CD1c-positive myeloid dendritic cell (primary cell): Measurements from ENCODE around the gene EPHA6.
"Not testable (repeated sequence)": the region's sequence is repeated elsewhere in the genome, so short reads cannot be mapped to it uniquely, and the experiment has no call there.

Experiments used
- DNase-seq: peaks from one replicate; pipeline ENCODE4 v3.0.0-alpha.2; 2016; ENCODE audit errors: extremely low spot score

EPHA6 gene

DNA sequence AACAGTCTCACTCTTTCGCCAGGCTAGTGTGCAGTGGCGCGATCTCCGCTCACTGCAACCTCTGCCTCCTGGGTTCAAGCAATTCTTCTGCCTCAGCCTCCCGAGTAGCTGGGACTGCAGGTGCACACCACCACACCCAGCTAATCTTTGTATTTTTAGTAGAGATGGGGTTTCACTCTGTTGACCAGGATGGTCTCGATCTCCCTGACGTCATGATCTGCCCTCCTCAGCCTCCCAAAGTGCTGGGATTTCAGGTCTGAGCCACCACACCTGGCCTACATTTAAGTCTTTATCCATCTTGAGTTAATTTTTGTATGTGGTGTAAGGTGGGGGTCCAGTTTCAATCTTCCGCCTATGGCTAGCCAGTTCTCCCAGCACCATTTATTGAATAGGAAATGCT, 211.2 kb downstream of the EPHA6 start:
- DNase-seq, result not testable (repeated sequence)

DNA sequence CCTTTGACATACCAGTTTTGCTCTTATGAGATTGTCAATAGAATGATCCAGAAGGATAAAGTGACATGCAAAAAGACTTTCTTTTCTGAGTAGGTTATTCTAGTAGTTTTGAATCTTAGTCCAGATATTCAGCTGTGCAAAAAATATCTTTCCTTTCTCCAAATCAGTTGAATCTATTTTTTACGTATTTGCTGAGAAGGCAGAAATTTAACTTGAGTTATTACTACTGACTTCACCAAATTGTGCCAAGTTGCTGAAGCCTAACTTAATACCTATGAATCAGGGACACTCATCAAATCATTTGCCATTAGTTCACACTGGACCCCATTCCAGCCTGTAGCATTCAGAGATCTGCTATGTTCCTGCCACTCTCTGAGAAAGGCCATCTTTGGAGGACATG, 215.6 kb downstream of the EPHA6 start:
- DNase-seq, result no peak

DNA sequence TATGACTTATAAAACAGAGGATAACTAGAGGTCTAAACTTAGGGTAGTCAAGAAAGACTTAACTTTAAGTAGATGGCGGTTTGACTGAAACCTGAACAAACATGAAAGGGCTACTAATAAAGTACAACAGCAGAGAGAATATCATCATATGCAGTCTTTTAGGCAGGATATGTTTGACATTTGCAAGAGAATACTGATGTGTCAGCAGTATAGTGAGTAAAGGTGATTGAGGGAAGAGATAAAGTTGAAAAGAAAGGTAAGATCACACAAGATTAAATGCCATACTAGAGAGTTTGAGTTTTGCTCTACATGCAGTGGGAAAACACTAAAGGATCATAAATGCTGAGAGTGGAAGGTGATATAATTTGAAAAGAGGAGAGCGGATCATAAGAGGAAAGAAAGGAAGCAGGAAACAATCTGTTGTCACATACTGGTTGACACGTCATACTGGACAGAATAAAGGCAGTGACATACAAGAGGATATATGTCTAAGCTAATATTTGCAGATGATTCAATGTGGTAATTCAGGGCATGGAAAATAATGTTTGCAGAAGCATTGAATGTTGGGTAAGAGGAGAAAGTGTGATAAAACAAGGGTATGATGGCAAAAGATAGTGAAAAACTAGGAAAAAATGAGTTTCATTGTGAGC, 223.0 kb downstream of the EPHA6 start:
- no peak for DNase-seq

DNA sequence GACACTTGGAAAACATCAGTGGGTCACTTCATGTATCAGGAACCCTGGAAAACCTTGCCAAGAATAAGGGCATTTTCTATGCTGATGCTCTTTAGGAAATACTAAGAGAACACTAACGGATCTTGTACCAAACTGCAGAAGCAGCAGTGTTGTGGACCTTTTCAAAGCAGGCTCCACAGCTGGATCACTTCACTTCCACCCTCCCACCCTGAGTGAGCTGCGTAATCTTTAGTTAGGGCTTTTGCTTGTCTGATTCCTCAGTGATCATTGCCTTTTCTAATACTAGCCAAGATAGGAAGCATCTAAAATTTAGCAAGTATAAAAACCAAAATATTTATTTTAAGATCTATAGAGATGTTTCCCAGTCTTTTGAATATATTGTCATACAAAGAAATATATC, 229.0 kb downstream of the EPHA6 start:
- DNase-seq, result no peak

DNA sequence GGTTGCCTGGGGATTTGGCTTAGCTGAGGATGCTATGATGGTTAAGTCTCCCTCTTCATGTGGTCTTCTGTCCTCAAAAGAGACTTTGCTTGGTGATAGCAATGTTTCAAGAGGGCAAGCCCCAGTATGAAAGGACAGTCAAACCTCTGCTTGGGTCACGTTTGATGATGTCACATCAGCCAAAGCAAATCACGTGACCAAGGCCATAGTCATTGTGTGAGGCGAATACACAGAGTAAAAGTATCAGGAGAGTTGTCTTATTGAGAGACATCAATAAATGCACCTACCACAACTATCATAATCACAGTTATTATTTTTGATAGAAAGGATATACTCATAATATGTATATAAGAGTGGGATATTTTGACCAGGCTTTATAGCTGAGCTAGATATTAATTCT, 243.0 kb downstream of the EPHA6 start:
- no peak for DNase-seq

DNA sequence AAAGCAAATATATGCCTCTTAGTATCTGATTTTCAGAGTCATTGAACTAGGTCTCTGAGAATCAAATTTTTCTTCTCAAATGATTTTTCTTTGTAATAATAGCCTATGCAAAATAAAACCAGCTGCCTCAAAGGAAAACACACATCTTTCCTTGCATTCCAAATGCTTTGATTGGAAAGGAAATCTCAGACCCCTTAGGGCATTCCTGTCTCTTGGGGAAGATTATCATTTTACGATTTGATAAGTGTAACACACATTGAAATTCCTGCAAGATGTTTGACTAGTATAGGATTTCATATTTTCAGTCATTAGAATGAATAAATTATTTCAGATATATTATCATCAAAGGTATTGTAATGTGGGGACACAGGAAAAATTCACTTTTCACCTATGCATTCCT, 244.8 kb downstream of the EPHA6 start:
- DNase-seq, result no peak

DNA sequence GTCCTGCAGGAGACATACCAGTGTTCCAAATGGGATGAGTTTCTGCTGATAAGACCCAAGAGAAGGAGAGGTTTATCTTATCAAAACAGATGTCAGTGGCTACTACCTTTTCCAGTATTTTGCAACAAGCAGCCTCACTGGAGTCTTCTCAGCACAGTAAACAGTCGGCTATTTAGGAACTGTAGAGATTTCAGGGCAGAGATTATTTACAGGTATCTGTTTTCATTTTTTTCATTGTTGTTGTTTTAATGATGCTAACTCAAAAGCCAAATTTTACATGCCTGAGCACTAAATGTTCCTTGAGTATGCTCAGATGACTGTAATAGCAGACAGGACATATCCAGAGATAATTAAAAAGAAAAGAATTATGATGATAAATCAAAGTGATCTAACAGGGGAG, 252.1 kb downstream of the EPHA6 start:
- no peak for DNase-seq

DNA sequence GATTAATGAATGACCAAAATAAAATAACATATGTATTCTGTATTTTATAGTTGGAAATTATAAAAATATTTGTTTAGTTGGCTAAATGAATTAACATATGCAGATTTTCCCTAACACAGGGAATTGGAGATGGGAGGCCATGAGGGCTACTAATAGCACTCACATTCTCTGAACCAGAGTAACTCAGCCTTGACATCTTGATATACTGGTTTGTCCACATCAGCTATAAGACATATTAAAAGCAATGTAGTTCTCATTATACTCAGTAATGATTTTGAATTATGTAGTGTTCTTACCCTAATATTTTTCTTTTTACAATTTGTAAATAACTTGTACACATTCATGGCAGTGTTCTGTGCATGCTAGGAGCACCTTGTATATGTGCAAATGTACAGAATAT, 255.9 kb downstream of the EPHA6 start:
- no peak for DNase-seq

DNA sequence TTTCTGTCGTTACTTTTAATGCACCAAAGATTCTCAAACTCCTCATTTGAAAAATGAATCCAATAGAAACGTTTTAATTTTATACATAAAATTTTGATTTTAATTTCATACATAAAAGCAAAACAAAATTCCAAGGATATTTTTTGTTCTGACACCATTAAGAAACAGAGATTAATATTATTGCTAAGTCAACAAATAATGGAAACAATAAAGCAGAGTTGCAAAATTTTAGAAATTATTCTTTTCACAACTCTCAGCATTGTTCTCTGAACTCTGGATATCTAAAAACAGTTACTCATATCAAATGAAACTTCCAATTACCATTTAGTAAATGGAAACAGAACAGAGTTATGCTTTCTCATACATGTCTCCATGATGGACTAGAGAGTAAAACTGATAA, 260.2 kb downstream of the EPHA6 start:
- DNase-seq, result no peak

DNA sequence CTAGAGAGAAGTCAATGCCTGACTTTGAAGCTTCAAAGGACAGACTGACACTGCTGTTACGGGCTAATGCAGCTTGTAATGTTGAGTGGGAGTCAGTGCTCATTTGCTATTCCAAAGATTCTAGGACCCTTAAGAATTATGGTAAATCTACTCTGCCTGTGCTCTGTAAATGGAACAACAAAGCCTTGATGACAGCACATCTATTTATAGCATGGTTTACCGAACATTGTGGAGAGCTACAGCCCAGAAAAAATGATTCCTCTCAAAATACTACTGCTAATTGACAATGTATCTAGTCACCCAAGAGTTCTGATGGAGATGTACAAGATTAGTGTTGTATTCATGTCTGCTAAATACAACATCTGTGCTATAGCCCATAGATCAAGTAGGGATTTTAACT, 262.3 kb downstream of the EPHA6 start:
- DNase-seq, result no peak

DNA sequence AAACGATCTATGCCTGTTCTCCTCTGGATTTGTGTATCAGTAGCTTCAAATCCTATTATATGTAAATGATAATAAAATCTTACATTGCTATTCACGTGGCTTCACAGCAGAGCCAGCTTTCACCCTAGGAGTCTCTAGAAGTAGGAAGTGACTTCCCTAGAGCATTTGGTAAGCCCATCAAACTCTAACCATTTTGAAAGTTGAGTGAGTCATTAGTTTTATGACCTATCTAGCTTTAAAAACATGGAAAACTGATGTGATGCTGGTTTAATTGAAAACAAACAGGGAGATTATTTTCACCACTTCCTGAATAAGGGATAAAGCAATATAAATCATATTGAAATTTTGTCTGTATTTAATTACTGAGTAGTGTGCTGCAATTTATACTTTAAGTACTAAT, 275.2 kb downstream of the EPHA6 start:
- no peak for DNase-seq

DNA sequence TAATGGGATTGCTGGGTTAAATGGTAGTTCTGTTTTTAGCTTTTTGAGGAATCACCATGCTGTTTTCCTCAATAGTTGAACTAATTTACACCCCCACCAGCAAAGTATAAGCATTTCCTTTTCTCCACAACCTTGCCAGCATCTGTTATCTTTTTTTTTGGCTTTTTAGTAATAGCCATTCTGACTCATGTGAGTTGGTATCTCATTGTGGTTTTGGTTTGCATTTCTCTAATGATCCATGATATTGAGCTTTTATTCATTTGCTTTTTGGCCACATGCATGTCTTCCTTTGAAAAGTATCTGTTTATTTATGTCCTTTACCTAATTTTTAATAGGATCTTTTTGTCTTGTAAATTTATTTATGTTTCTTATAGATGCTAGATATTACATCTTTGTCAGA, 288.2 kb downstream of the EPHA6 start:
- no peak for DNase-seq

DNA sequence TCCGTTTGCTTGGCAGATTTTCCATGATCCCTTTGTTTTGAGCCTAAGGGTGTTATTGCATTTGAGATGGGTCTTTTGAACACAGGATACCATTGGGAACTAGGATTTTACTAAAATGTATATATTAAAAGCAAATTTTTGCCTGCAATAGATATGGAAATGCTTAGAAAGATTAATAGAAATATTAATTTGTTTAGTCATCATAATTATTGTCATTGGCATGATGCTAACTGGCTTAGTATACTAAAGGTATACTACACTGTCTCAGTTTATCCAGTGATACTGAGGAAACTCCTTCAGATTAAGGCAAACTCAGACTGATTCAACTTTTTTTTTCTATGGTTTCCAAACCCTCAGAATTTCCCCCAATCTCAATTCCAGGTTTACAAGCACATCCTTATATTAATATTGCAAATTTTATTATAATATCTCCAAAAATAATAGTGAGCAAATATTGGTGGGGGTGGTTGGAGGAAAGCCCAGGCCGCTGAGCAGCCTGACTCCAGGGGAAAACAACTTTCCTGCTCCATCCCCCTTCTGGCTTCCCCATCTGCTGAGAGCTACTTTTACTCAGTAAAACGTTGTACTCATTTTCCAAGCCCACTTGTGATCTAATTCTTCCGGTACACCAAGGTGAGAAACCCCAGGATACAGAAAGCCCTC, 291.7 kb downstream of the EPHA6 start:
- DNase-seq, result no peak

DNA sequence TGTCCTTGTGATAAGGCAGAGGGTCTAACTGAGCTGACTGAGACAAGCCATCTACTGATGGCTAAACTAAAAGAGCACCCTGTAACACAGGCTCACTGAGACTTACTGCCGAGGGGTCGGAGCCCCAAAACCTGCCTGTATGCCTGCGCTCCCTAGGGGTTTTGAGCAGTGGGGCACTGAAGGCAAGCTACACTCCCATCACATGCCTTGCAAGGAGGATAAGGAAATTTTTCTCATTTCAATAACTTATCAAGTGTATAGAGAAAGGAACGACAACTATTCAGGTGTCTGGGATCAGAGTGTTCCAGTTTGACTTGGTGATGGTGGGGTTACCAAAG, 292.2 kb downstream of the EPHA6 start:
- no peak for DNase-seq

DNA sequence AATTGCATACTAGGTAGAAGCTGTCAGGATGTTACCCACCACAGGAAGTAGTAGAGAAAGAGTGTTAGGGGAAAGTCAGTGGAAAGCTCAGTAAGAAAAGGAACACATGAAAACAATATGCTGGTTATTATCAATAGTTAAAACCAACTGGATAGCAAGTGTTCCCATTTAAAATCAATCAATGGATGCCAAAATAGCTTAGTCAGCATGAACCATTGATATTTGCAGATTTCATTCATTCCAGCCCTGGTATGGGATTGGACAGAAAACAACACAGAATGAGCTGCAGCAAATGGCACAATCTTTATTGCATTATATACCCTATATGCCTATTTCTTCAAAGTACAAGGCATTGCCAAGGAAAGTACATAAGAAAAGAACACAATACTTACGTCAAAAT, 293.7 kb downstream of the EPHA6 start:
- no peak for DNase-seq

DNA sequence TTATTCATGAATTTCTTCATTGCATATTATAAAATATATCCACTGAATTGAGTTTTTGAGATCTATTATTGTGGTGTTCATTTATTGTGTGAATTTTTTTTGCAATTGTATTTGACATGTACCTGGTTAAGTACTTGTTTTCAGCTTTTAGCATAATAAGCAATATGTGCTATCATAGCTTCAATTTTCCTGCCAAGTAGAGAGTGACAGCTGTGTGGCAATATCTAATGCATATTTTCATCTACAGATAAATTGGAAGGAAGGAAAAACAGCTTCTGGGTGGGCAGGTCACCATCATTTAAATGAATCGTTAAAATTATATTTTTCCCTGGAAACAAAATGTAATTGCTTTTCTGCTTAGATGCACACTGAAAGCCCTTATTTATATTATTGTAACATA, 296.9 kb downstream of the EPHA6 start:
- DNase-seq, result no peak

DNA sequence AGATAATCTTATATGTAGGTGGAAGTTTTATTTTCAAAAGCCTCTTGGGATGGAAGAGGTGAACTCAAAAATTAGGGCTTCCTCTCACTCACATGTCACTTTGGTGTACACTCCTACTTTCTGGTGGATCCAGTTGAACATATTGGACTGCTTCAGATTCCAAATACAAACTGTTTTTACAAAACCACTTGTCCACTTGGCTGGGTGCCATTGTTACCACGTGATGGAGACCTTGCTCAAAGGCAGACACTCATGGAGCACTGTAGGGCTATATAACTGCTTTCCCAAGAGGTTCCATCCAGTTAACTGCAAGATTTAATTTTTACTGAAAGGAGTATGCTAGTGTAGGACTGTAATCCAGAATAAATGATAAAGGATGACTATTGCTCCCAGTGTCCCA, 307.0 kb downstream of the EPHA6 start:
- no peak for DNase-seq

DNA sequence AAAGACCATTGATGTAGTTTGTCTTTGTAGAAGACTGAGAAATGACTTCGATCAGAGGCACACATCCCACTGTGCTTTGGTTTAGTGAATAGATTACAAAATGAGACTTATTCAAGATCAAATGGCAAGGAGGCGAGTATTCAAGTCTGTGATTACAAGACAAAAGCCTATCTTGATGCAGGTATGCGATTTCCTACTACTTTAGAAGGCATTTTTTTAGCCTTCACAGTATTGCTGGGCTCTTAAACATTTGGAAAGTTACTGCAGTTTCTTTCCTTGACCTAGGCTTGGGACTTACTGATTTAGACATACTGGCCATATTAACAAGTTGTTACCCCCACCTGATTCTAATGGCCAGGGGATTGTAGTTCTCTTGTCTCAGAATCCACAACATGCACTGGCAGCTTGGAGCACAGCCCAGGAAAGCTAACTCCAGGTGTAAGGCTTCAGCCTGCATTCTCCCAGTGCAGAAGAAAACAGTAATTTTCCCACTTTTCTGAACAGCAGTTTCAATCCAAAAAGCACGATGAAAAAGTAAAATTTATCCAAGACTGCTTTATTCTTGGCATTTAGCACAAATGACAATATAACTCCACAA, 311.6 kb downstream of the EPHA6 start:
- no peak for DNase-seq

DNA sequence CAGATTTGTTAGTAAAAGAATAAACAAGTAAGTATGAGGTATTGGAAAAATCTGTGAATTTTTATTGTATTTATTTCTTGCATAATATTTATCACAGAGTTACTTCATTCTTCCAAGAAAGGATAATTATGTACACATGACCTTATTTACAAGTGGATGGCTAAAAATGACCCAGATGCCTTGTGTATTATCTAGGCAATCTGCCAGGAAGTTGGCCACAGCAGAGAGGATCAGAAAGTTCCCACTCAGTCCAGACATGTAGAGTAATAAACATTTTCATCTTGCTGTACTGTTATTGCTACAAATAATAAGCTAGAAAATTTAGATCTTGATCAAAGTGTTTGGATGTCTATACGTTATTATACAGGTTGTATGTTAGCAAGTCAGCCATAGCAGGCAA, 317.1 kb downstream of the EPHA6 start:
- no peak for DNase-seq

DNA sequence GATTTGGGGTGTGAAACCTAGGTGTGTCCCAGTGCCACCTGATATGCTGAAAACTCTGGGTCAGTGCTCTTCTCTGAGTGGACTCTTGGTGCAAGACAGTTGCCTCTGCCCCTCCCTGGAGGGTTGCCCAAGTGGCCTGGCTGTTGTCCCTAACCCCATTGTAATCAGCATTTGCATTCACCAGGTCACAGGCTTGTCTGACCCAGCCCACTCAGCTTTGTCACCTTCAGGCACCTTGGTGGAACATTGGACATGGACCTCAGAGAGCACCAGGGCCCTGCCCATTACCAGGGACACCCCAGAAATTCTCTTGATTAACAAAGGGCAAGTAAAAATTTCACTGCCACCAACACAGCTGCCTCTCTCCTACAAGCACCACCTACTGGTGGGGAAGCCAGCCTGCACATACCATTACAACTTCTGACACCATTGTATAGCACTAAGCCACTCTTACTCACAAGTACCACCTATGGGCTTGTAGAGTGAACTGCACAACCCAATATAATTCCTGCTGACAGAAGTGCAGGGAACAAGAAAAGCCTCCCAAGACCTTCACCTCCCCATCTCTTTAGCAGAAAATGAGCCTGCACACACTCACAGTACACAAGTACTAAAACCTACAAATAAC, 324.6 kb downstream of the EPHA6 start:
- no peak for DNase-seq

DNA sequence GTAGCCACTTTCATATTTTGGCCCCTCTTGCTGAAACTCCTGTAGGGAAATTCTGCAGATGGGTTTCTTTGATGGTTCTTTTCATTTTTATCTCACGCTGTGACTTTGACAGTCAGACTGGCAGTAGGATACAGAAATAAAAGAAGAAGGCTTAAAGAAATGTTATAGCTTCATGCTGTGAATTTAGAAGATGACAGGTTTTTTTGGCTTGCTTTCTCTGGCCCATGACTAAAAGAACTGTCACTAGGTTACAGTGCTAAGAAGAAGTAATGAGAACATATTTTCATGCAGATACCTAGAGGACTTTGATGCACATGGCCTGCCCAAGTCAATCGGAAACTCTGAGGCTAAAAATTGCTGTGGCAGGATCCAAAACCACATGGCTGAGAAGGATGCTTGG, 334.5 kb downstream of the EPHA6 start:
- DNase-seq, result no peak

DNA sequence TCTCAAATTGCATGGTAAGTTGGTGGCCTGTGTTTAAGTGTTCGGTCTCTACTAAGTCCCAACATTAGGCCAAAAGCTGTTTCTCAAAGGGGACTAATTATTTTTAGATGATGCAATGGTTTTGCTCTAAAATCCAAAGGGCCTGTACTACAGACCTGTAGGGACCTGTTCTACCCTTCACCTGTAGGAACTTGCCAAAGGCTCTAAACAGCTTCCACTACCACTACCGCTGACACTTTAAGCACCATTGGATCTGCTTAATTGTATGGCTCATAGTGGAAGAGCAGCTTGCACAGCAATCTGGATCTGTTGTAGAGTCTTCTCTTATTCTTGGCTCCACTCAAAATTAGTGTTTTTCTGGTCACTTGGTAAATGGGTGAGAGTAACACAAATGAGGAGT, 346.8 kb downstream of the EPHA6 start:
- no peak for DNase-seq

DNA sequence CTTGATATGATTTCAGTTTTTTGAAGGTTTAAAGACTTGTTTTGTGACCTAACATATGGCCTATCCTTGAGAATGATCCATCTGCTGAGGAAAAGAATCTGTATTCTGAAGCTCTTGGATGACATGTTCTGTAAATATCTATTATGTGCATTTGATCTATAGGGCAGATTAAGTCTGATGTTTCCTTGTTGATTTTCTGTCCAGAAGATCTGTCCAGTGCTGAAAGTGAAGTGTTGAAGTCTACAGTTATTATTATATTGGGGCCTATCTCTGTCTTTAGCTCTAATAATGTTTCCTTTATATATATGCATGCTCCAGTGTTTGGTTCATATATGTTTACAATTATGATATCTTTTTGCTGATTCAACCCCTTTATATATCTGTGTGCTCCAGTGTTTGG, 362.8 kb downstream of the EPHA6 start:
- DNase-seq, result no peak
